Measurements from ENCODE around the gene GSTA5.
"Not testable (repeated sequence)": the region's sequence is repeated elsewhere in the genome, so short reads cannot be mapped to it uniquely, and the experiment has no call there.

Gene GSTA5

GRCh38 chr6:52794366-52794765 is 46.2 kb downstream of the GSTA5 start:
- H3K4me1 ChIP-seq (ENCODE audit: insufficient read depth, low read length); H3K27me3 ChIP-seq (ENCODE audit: insufficient read depth, low read length); H3K4me3 ChIP-seq (ENCODE audit: low read length); H2AFZ ChIP-seq (ENCODE audit: low read depth, low read length); H3K9me3 ChIP-seq (ENCODE audit: low read length); H3K36me3 ChIP-seq (ENCODE audit: insufficient read depth, low read length): not testable (repeated sequence)

- no peaks in the 10 kb centered on the region for H3K27me3 ChIP-seq (ENCODE audit: insufficient read depth, low read length)
- no peak overlapping the region for H3K4me3 ChIP-seq (ENCODE audit: low read length)
- H3K36me3 ChIP-seq (ENCODE audit: insufficient read depth, low read length) = no peaks in the 10 kb centered on the region
- H2AFZ ChIP-seq (ENCODE audit: low read depth, low read length) = no peak overlapping the region
- H3K9me3 ChIP-seq (ENCODE audit: low read length) = no peaks in the 10 kb centered on the region
- H3K4me1 ChIP-seq (ENCODE audit: insufficient read depth, low read length) = no peaks in the 10 kb centered on the region
Measured at GRCh38 chr6:52790861-52791260, 49.8 kb downstream of the GSTA5 start.

- not testable (repeated sequence) for H3K9me3 ChIP-seq (ENCODE audit: low read length); H2AFZ ChIP-seq (ENCODE audit: low read depth, low read length); H3K4me3 ChIP-seq (ENCODE audit: low read length); H3K36me3 ChIP-seq (ENCODE audit: insufficient read depth, low read length); H3K4me1 ChIP-seq (ENCODE audit: insufficient read depth, low read length); H3K27me3 ChIP-seq (ENCODE audit: insufficient read depth, low read length)
Measured at GRCh38 chr6:52789658-52790057, 51.0 kb downstream of the GSTA5 start.

- H2AFZ ChIP-seq (ENCODE audit: low read depth, low read length) = no peak overlapping the region
- no peaks in the 10 kb centered on the region for H3K4me1 ChIP-seq (ENCODE audit: insufficient read depth, low read length)
- no peaks in the 10 kb centered on the region for H3K9me3 ChIP-seq (ENCODE audit: low read length)
- no peaks in the 10 kb centered on the region for H3K27me3 ChIP-seq (ENCODE audit: insufficient read depth, low read length)
- no peaks in the 10 kb centered on the region for H3K36me3 ChIP-seq (ENCODE audit: insufficient read depth, low read length)
- no peak overlapping the region for H3K4me3 ChIP-seq (ENCODE audit: low read length)
Measured at GRCh38 chr6:52788478-52788877, 52.1 kb downstream of the GSTA5 start.

- Histone ChIP-seq H3K36me3 (ENCODE audit: insufficient read depth, low read length) (no peaks in the 10 kb centered on the region), H3K27me3 (ENCODE audit: insufficient read depth, low read length) (no peaks in the 10 kb centered on the region), H2AFZ (ENCODE audit: low read depth, low read length) (no peak overlapping the region), H3K9me3 (ENCODE audit: low read length) (no peaks in the 10 kb centered on the region), H3K4me1 (ENCODE audit: insufficient read depth, low read length) (no peaks in the 10 kb centered on the region), H3K4me3 (ENCODE audit: low read length) (no peak overlapping the region)
Measured at GRCh38 chr6:52787917-52788316, 52.7 kb downstream of the GSTA5 start.

GRCh38 chr6:52786249-52786956 is 54.2 kb downstream of the GSTA5 start:
- no peaks in the 10 kb centered on the region for H3K4me1 ChIP-seq (ENCODE audit: insufficient read depth, low read length)
- H3K9me3 ChIP-seq (ENCODE audit: low read length) = no peaks in the 10 kb centered on the region
- no peaks in the 10 kb centered on the region for H3K27me3 ChIP-seq (ENCODE audit: insufficient read depth, low read length)
- no peak overlapping the region for H3K4me3 ChIP-seq (ENCODE audit: low read length)
- no peak overlapping the region for H2AFZ ChIP-seq (ENCODE audit: low read depth, low read length)
- no peaks in the 10 kb centered on the region for H3K36me3 ChIP-seq (ENCODE audit: insufficient read depth, low read length)

- not testable (repeated sequence) for H3K27me3 ChIP-seq (ENCODE audit: insufficient read depth, low read length); H3K4me1 ChIP-seq (ENCODE audit: insufficient read depth, low read length); H3K36me3 ChIP-seq (ENCODE audit: insufficient read depth, low read length); H3K4me3 ChIP-seq (ENCODE audit: low read length); H2AFZ ChIP-seq (ENCODE audit: low read depth, low read length); H3K9me3 ChIP-seq (ENCODE audit: low read length)
Measured at GRCh38 chr6:52782696-52783274, 57.8 kb downstream of the GSTA5 start.

- not testable (repeated sequence) for H3K4me3 ChIP-seq (ENCODE audit: low read length); H3K27me3 ChIP-seq (ENCODE audit: insufficient read depth, low read length); H2AFZ ChIP-seq (ENCODE audit: low read depth, low read length); H3K9me3 ChIP-seq (ENCODE audit: low read length); H3K36me3 ChIP-seq (ENCODE audit: insufficient read depth, low read length); H3K4me1 ChIP-seq (ENCODE audit: insufficient read depth, low read length)
Measured at GRCh38 chr6:52782209-52782608, 58.4 kb downstream of the GSTA5 start.

Data from neuron (in vitro differentiated cells).